Sciatic nerve (tissue), 2 donors: Measurements from ENCODE around the gene FBXO36. TPM values are rescaled to one million over a fixed set of nuclear protein-coding genes. Genes with fewer than 3 reads are reported as not detected.
"Not testable (repeated sequence)": the region's sequence is repeated elsewhere in the genome, so short reads cannot be mapped to it uniquely, and the experiment has no call there.

Experiments used
- ATAC-seq: fragments of 200-7000 bp; cut with Tn5 transposase; one replicate; pipeline ENCODE4 v1.9.1; 2020; ENCODE audit warnings: mild to moderate bottlenecking, moderate library complexity
- DNase-seq: peaks from one replicate; pipeline ENCODE4 v3.0.0-alpha.2; 2020; ENCODE audit warnings: low spot score
- intact Hi-C: fragments of 100-400 bp; cut with DNase I; formaldehyde crosslinking; loops from one replicate; pipeline ENCODE4 v1.14.2; 2022
- total RNA-seq: library from RNA; stranded (reverse); fragmentation: NEBNext Ultra II Directional; extraction: Animal tissue kit (Norgen Biotek cat#: 25700); gene quantifications from one replicate; pipeline ENCODE4 v1.2.1, GENCODE V29; 2021
- donor health status: DM: no; HTN: no; CAD: no.
- donor health status: DM: no; HTN: no; CAD: no.

FBXO36 gene
- total RNA-seq, 1 donor from 2014 or later: 3.2 TPM

GRCh38 chr2:229909090-229909489 is 13.2 kb upstream of the FBXO36 start:
- ATAC-seq: no peak
- intact Hi-C loops: no loop called here
- DNase-seq: no peak

- ATAC-seq (no peak), DNase-seq (no peak)
- intact Hi-C loops: no loop called here
Measured at GRCh38 chr2:229910147-229910831, 12.0 kb upstream of the FBXO36 start.

- DNase-seq (no peak), ATAC-seq (no peak)
- intact Hi-C loops: no loop called here
Measured at GRCh38 chr2:229910832-229911412, 11.4 kb upstream of the FBXO36 start.

GRCh38 chr2:229914171-229914570 is 8.1 kb upstream of the FBXO36 start:
- ATAC-seq: no peak
- no peak for DNase-seq
- intact Hi-C loops: no loop called here

DNA sequence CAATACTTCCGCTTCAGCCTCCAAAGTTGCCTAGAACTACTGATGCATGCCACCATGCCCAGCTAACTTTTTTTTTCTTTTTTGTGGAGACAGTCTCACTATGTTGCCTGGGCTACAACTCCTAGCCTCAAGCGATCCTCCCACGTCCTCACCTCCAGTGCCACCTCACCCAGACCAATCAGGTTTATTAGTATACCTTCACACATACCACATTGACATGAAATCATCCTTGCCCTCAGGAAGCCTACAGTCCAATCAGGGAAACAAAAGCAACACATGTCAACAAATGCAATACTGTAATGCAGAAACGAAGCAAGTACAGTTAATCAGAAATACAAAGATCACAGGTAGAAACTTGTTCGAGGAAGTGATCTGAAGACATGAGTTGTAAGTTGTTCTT is 4.5 kb upstream of the FBXO36 start:
- DNase-seq (no peak), ATAC-seq (no peak)
- intact Hi-C loops: no loop called here

GRCh38 chr2:229920011-229920641 is 2.2 kb upstream of the FBXO36 start:
- DNase-seq: no peak
- no peak for ATAC-seq
- intact Hi-C loops: no loop called here

- intact Hi-C loops: no loop called here
- ATAC-seq: peak; percentile 69
- DNase-seq: peak; percentile 85
Measured at GRCh38 chr2:229921101-229921891, 1.0 kb upstream of the FBXO36 start.

GRCh38 chr2:229921892-229922448 is 333 bp upstream of the FBXO36 start, which contains the start of gene TRIP12:
Gene TRIP12 (minus strand): TSS chr2:229922009. CDS start chr2:229880079, 41,930 bp downstream.
- intact Hi-C loops: no loop called here
- ATAC-seq (peak; percentile 96), DNase-seq (peak; percentile 94)

GRCh38 chr2:229924541-229924940 is 2.2 kb downstream of the FBXO36 start:
- intact Hi-C loops, ATAC-seq, DNase-seq: not testable (repeated sequence)

DNA sequence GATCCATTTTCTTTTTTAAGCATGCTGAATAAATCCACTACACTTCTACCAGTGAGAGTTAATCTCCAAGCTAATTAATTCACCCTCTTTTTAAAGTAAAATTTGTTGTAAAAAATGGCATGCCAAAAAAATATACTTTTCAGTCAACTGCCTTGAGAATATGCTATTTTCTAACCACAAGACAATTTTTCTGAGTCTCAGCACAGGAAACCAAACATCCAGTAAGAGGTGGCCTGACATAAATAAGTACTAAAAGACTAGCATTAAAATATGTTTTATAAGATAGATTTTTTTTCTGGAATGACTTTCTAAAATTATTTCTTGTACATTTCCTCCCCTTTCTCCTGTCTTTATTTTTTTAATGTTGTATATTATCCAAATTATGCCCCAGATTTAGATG is 2.9 kb downstream of the FBXO36 start:
- intact Hi-C loops: no loop called here
- DNase-seq: no peak
- ATAC-seq: no peak

DNA sequence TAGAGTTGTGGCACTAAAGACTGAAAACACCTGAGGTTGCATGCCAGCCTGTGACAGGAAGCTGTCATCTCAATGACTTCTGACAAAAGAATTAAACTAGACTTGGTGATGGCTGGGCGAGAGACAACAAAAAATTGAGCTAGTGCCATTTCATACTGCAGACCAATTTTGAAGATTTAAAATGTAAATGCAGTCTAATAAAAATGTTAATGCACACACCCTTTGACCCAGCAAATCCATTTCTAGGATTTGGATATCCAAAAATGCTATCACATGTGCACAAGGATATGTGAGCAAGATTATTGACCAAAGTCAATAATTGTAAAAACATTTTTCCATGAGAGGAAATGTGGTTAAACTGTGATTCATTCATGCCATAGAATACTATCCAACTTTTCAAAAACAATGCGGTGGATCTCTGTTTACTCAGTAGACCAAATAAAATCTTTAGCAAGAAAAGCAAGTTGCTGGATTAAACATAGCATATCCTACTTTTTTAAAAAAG is 5.6 kb downstream of the FBXO36 start:
- DNase-seq (no peak), ATAC-seq (no peak)
- intact Hi-C loops: no loop called here

- ATAC-seq: no peak
- intact Hi-C loops: no loop called here
- DNase-seq: no peak
Measured at GRCh38 chr2:229930656-229931055, 8.4 kb downstream of the FBXO36 start.

- DNase-seq (no peak), ATAC-seq (no peak)
- intact Hi-C loops: no loop called here
Measured at GRCh38 chr2:229931241-229931640, 8.9 kb downstream of the FBXO36 start.

- ATAC-seq: no peak
- no peak for DNase-seq
- intact Hi-C loops: no loop called here
Measured at GRCh38 chr2:229937537-229937936, 15.2 kb downstream of the FBXO36 start.

DNA sequence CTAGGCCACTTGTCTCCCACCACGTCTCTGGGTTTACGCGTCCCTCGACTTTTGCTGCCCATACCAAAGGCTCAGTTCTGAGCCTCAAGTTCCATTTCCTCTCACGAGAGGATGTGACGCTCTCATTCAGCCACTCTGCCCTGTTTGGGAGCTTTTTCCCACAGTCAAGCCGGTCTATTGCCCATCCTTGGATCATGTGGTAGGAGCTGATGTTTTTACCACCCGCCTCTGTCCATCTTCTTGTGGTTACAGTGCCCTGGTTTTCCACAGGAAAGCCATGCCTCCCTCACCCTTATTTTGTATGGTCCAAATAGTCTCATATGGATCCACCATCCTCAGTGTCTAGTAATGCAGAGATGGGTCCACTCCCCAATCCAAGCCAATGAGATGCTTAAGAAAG is 20.4 kb downstream of the FBXO36 start:
- DNase-seq (no peak), ATAC-seq (no peak)
- intact Hi-C loops: no loop called here

DNA sequence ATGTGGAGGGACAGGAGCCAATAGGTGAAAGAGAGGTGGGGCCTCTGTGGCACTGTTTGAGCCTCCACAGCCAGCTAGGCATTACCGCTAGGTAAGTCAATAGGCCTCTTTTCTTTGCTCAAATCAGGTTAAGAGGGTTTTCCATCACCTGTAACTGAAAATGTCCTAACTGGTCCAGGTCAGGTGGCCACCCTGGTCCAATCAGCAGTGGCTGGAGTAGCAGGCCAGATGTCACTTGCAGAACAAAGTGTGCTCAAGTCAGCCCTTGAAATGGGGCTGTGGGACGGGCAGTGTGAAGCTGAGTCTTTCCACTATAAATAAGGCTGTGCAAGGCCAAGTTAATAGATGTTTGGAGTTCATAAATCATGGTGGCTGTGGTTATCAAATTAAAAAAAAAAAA is 20.9 kb downstream of the FBXO36 start:
- ATAC-seq (no peak), DNase-seq (no peak)

GRCh38 chr2:229943770-229944449 is 21.6 kb downstream of the FBXO36 start:
- ATAC-seq (no peak), DNase-seq (no peak)
- intact Hi-C loops: no loop called here

More for the DNA sequence above, 20.9 kb downstream of the FBXO36 start:
- intact Hi-C loops: no loop called here

GRCh38 chr2:229945975-229946374 is 23.7 kb downstream of the FBXO36 start:
- DNase-seq: no peak
- ATAC-seq: no peak

DNA sequence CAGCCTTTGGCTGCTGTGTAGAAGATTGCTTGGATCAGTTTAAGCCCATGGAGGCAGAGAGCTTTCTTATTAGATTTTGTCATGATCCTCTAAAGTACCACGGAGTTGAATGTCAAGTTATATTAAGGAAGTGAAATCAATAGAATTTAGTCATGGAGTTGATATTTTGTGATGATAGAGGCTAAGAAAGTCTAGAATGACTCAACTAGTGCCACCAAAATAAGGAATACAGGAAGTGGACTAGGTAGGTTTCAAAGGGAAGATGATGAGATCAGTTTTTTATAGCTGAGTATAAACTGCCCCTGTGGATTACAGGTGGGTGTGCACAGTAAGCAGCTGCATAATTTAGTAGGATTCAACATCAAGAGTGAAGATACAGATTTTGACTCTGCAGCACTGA is 25.2 kb downstream of the FBXO36 start:
- DNase-seq: no peak
- intact Hi-C loops: no loop called here
- no peak for ATAC-seq

More at GRCh38 chr2:229945975-229946374, 23.7 kb downstream of the FBXO36 start:
- intact Hi-C loops: no loop called here
